K562 (cell line): ENCODE results near the gene TESK2. TPM values are rescaled to one million over a fixed set of nuclear protein-coding genes. Genes with fewer than 3 reads are reported as not detected.

Source experiments
- GATA2 ChIP-seq: sonication (generic); formaldehyde crosslinking; IDR thresholded peaks from 2 replicates; pipeline ENCODE4 v1.4.0; 2020; ENCODE audit warnings: mild to moderate bottlenecking, missing genetic modification reagents
- GTF2A2 ChIP-seq: IDR thresholded peaks from 2 replicates; pipeline ENCODE4 v1.6.1; 2016; ENCODE audit warnings: mild to moderate bottlenecking, missing genetic modification characterization, missing compliant biosample characterization
- NRF1 ChIP-seq, 2 experiments: fragments of 450-650 bp; IDR thresholded peaks in 1 of 2; conservative IDR thresholded peaks in 1 of 2; 2 replicates each; pipeline ENCODE4 v1.6.1; 2014; ENCODE audit warnings: mild to moderate bottlenecking in 2 of 2
- TRIM28 ChIP-seq: fragments of 450-650 bp; IDR thresholded peaks from 2 replicates; pipeline ENCODE4 v1.6.1; 2017
- ZFP30 ChIP-seq: fragments of 250-450 bp; sonication (Bioruptor Pico); IDR thresholded peaks from 2 replicates; pipeline ENCODE4 v1.8.0; 2022; ENCODE audit warnings: moderate library complexity, mild to moderate bottlenecking, inconsistent platforms, borderline replicate concordance
- ZNF253 ChIP-seq: fragments of 250-450 bp; sonication (Bioruptor Pico); conservative IDR thresholded peaks from 2 replicates; pipeline ENCODE4 v1.6.1; 2021; ENCODE audit warnings: mild to moderate bottlenecking
- polyA plus RNA-seq, 8 experiments: library from polyadenylated mRNA; depleted of rRNA in 4 of 8; stranded (reverse) in 5 of 8; unstranded in 3 of 8; fragments of >200 nt; fragmentation: Nextera tagmentation in 2 of 8; fragmentation: Illumina TruSeq in 1 of 8; extraction: Ambion mirVana in 2 of 8; extraction: Trizol in 1 of 8; gene quantifications; 2 replicates each; pipeline versions ENCODE4 v1.2.1 to v1.2.3, GENCODE V29; 2011 to 2014; ENCODE audit warnings: inconsistent platforms in 1 of 8, missing spikeins in 1 of 8
- total RNA-seq, 7 experiments: library from RNA; depleted of rRNA in 6 of 7; stranded (reverse); fragments of >200 nt in 6 of 7; fragmentation: Illumina TruSeq in 2 of 7; extraction: Trizol in 2 of 7; gene quantifications; 2 replicates each; pipeline versions ENCODE4 v1.2.1 to v1.2.3, GENCODE V29; 2011 to 2021; ENCODE audit warnings: low replicate concordance in 1 of 7
- TF ChIP-seq, protein P1 (sequence below): fragments of 200-600 bp; sonication (generic); IDR thresholded peaks from one replicate; pipeline ENCODE4 v1.6.1; 2012; ENCODE audit warnings: mild to moderate bottlenecking, low read depth, low read length, inconsistent platforms
- TF ChIP-seq, protein P2 (sequence below), 3 experiments: IDR thresholded peaks in 2 of 3; conservative IDR thresholded peaks in 1 of 3; 2 replicates each; pipeline ENCODE4 v1.5.1; 2011 to 2012; ENCODE audit warnings: low read length in 3 of 3, mild to moderate bottlenecking in 3 of 3, control low read depth in 2 of 3, improper control_type of control experiment in 1 of 3, inconsistent platforms in 1 of 3, low read depth in 1 of 3, mixed read lengths in 1 of 3, moderate library complexity in 1 of 3; ENCODE audit not compliant: insufficient read depth in 2 of 3
- TF ChIP-seq, protein P3 (sequence below): fragments of 450-650 bp; IDR thresholded peaks from 2 replicates; pipeline ENCODE4 v1.6.1; 2016; ENCODE audit warnings: mild to moderate bottlenecking
- TF ChIP-seq, protein P4 (sequence below): sonication (generic); formaldehyde crosslinking; IDR thresholded peaks from 2 replicates; pipeline ENCODE4 v1.8.0; 2022; ENCODE audit warnings: mild to moderate bottlenecking, missing genetic modification reagents

TESK2 gene
- total and polyA plus RNA-seq, 9 of the 15 experiments (the other 6 are each of a cell fraction or from before 2014, with no cell fraction given) = 1.6 to 5.3 (median 3.7) TPM

DNA sequence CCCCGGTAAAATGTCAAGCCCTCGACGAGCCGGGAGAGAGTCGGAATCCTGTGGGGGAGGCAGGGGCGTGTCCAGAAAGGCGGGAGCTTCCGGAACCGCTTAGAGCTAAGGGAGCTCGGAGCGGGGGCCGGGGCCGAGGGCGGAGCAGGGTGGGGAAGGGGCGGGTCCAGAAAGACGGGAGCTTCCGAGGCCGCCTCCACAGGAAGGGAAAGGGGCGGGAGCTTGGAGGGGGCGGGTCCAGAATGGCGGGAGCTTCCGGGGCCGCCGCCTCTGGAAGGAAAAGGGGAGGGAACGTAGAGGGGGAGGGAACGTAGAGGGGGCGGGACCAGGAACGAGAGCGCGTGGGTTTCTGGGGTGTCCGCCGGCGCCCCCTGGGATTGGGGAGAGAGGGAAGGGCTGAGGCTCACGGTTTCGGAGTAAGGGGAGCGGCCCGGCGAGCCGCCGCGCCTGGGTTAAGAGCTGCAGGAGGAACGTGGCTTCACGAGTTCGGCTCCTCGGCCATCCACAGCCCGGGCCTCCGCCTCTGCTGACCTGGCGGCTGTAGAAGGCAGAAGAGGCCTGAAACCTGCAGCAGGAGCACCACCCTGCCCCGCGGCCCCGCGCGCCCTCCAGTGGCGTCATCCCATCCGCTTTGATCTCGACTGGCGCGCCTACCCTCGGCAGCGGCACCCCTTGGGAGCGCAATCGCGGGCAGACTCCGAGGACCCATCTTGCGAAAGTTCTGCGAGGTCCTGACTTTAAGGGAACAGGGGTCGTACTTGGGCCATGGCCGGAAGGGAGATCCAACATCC is 187.2 kb downstream of the TESK2 start (continued):
- TF ChIP-seq, protein P1, sequence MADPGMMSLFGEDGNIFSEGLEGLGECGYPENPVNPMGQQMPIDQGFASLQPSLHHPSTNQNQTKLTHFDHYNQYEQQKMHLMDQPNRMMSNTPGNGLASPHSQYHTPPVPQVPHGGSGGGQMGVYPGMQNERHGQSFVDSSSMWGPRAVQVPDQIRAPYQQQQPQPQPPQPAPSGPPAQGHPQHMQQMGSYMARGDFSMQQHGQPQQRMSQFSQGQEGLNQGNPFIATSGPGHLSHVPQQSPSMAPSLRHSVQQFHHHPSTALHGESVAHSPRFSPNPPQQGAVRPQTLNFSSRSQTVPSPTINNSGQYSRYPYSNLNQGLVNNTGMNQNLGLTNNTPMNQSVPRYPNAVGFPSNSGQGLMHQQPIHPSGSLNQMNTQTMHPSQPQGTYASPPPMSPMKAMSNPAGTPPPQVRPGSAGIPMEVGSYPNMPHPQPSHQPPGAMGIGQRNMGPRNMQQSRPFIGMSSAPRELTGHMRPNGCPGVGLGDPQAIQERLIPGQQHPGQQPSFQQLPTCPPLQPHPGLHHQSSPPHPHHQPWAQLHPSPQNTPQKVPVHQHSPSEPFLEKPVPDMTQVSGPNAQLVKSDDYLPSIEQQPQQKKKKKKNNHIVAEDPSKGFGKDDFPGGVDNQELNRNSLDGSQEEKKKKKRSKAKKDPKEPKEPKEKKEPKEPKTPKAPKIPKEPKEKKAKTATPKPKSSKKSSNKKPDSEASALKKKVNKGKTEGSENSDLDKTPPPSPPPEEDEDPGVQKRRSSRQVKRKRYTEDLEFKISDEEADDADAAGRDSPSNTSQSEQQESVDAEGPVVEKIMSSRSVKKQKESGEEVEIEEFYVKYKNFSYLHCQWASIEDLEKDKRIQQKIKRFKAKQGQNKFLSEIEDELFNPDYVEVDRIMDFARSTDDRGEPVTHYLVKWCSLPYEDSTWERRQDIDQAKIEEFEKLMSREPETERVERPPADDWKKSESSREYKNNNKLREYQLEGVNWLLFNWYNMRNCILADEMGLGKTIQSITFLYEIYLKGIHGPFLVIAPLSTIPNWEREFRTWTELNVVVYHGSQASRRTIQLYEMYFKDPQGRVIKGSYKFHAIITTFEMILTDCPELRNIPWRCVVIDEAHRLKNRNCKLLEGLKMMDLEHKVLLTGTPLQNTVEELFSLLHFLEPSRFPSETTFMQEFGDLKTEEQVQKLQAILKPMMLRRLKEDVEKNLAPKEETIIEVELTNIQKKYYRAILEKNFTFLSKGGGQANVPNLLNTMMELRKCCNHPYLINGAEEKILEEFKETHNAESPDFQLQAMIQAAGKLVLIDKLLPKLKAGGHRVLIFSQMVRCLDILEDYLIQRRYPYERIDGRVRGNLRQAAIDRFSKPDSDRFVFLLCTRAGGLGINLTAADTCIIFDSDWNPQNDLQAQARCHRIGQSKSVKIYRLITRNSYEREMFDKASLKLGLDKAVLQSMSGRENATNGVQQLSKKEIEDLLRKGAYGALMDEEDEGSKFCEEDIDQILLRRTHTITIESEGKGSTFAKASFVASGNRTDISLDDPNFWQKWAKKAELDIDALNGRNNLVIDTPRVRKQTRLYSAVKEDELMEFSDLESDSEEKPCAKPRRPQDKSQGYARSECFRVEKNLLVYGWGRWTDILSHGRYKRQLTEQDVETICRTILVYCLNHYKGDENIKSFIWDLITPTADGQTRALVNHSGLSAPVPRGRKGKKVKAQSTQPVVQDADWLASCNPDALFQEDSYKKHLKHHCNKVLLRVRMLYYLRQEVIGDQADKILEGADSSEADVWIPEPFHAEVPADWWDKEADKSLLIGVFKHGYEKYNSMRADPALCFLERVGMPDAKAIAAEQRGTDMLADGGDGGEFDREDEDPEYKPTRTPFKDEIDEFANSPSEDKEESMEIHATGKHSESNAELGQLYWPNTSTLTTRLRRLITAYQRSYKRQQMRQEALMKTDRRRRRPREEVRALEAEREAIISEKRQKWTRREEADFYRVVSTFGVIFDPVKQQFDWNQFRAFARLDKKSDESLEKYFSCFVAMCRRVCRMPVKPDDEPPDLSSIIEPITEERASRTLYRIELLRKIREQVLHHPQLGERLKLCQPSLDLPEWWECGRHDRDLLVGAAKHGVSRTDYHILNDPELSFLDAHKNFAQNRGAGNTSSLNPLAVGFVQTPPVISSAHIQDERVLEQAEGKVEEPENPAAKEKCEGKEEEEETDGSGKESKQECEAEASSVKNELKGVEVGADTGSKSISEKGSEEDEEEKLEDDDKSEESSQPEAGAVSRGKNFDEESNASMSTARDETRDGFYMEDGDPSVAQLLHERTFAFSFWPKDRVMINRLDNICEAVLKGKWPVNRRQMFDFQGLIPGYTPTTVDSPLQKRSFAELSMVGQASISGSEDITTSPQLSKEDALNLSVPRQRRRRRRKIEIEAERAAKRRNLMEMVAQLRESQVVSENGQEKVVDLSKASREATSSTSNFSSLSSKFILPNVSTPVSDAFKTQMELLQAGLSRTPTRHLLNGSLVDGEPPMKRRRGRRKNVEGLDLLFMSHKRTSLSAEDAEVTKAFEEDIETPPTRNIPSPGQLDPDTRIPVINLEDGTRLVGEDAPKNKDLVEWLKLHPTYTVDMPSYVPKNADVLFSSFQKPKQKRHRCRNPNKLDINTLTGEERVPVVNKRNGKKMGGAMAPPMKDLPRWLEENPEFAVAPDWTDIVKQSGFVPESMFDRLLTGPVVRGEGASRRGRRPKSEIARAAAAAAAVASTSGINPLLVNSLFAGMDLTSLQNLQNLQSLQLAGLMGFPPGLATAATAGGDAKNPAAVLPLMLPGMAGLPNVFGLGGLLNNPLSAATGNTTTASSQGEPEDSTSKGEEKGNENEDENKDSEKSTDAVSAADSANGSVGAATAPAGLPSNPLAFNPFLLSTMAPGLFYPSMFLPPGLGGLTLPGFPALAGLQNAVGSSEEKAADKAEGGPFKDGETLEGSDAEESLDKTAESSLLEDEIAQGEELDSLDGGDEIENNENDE = no peak
- TF ChIP-seq TRIM28 = peak; percentile 65; the same call in 1 of the 2 replicates
- TF ChIP-seq, protein P2, sequence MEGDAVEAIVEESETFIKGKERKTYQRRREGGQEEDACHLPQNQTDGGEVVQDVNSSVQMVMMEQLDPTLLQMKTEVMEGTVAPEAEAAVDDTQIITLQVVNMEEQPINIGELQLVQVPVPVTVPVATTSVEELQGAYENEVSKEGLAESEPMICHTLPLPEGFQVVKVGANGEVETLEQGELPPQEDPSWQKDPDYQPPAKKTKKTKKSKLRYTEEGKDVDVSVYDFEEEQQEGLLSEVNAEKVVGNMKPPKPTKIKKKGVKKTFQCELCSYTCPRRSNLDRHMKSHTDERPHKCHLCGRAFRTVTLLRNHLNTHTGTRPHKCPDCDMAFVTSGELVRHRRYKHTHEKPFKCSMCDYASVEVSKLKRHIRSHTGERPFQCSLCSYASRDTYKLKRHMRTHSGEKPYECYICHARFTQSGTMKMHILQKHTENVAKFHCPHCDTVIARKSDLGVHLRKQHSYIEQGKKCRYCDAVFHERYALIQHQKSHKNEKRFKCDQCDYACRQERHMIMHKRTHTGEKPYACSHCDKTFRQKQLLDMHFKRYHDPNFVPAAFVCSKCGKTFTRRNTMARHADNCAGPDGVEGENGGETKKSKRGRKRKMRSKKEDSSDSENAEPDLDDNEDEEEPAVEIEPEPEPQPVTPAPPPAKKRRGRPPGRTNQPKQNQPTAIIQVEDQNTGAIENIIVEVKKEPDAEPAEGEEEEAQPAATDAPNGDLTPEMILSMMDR (IDR thresholded peaks at IDR 0.05 in 2 of 3, conservative IDR thresholded peaks at IDR 0.05 in 1 of 3; ENCODE audit: insufficient read depth in 2 of 3, low read depth in 1 of 3, low read length in 3 of 3) = peak; percentile 95 to 99 (median 95)
- TF ChIP-seq, protein P3, sequence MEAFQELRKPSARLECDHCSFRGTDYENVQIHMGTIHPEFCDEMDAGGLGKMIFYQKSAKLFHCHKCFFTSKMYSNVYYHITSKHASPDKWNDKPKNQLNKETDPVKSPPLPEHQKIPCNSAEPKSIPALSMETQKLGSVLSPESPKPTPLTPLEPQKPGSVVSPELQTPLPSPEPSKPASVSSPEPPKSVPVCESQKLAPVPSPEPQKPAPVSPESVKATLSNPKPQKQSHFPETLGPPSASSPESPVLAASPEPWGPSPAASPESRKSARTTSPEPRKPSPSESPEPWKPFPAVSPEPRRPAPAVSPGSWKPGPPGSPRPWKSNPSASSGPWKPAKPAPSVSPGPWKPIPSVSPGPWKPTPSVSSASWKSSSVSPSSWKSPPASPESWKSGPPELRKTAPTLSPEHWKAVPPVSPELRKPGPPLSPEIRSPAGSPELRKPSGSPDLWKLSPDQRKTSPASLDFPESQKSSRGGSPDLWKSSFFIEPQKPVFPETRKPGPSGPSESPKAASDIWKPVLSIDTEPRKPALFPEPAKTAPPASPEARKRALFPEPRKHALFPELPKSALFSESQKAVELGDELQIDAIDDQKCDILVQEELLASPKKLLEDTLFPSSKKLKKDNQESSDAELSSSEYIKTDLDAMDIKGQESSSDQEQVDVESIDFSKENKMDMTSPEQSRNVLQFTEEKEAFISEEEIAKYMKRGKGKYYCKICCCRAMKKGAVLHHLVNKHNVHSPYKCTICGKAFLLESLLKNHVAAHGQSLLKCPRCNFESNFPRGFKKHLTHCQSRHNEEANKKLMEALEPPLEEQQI = peak; percentile 56; the same call in 1 of the 2 replicates
- no peak for TF ChIP-seq ZNF253 (CRISPR knock-in tag)
- no peak for TF ChIP-seq GATA2
- TF ChIP-seq ZFP30 (CRISPR knock-in tag) = no peak
- TF ChIP-seq NRF1 (conservative IDR thresholded peaks at IDR 0.05 in 1 of 2, IDR thresholded peaks at IDR 0.05 in 1 of 2) = peak; percentile 68 to 76
- TF ChIP-seq, protein P4, sequence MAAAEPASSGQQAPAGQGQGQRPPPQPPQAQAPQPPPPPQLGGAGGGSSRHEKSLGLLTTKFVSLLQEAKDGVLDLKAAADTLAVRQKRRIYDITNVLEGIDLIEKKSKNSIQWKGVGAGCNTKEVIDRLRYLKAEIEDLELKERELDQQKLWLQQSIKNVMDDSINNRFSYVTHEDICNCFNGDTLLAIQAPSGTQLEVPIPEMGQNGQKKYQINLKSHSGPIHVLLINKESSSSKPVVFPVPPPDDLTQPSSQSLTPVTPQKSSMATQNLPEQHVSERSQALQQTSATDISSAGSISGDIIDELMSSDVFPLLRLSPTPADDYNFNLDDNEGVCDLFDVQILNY (CRISPR knock-in tag) = peak; percentile 87
- 0 out of 2 replicates have a peak, but pooled peaks have one; percentile 40 for TF ChIP-seq GTF2A2
